OCI-LY1 (cell line): ENCODE results near the gene DHRS11.

ENCODE experiments used
- H2AFZ ChIP-seq: fragments of 200-600 bp; sonication (generic), shearing (Covaris generic); 2 replicates; pipeline ENCODE4 v1.6.0; 2014; ENCODE audit warnings: antibody characterized with exemption, mild to moderate bottlenecking, low read length
- H3F3A ChIP-seq: fragments of 200-600 bp; sonication (generic), shearing (Covaris generic); 2 replicates; pipeline ENCODE4 v1.6.0; 2014; ENCODE audit warnings: mild to moderate bottlenecking, antibody characterized with exemption, low read length, moderate library complexity; ENCODE audit not compliant: insufficient read depth
- H3K27ac ChIP-seq: fragments of 200-600 bp; sonication (generic); 2 replicates; pipeline ENCODE4 v1.5.1; 2014; ENCODE audit warnings: low read length, mixed run types, mild to moderate bottlenecking, low read depth; ENCODE audit not compliant: poor library complexity, severe bottlenecking
- H3K27me3 ChIP-seq: fragments of 200-600 bp; sonication (generic); 2 replicates; pipeline ENCODE4 v1.6.0; 2014; ENCODE audit warnings: antibody characterized with exemption, mild to moderate bottlenecking, low read length, moderate library complexity; ENCODE audit not compliant: insufficient read depth
- H3K36me3 ChIP-seq: fragments of 200-600 bp; sonication (generic); 2 replicates; pipeline ENCODE4 v1.6.1; 2014; ENCODE audit warnings: mild to moderate bottlenecking, antibody characterized with exemption, low read length, moderate library complexity, mixed read lengths; ENCODE audit not compliant: insufficient read depth
- H3K4me1 ChIP-seq: fragments of 200-600 bp; sonication (generic); 2 replicates; pipeline ENCODE4 v1.5.1; 2014; ENCODE audit warnings: mild to moderate bottlenecking, low read length, moderate library complexity; ENCODE audit not compliant: insufficient read depth, severe bottlenecking
- H3K4me2 ChIP-seq: fragments of 200-600 bp; sonication (generic), shearing (Covaris generic); 2 replicates; pipeline ENCODE4 v1.6.1; 2014; ENCODE audit warnings: low read length
- H3K4me3 ChIP-seq: fragments of 200-600 bp; sonication (generic); 2 replicates; pipeline ENCODE4 v1.5.1; 2014; ENCODE audit warnings: low read length, low read depth, mild to moderate bottlenecking, mixed read lengths; ENCODE audit not compliant: poor library complexity, severe bottlenecking
- H3K79me2 ChIP-seq: fragments of 200-600 bp; shearing (Covaris generic); 2 replicates; pipeline ENCODE4 v1.6.1; 2016; ENCODE audit warnings: mixed run types, low read length, mixed read lengths; ENCODE audit not compliant: insufficient read depth
- H3K9ac ChIP-seq: fragments of 200-600 bp; sonication (generic), shearing (Covaris generic); 2 replicates; pipeline ENCODE4 v1.6.1; 2014; ENCODE audit warnings: mild to moderate bottlenecking, low read length, mixed read lengths
- H3K9me2 ChIP-seq: fragments of 200-600 bp; sonication (generic), shearing (Covaris generic); 2 replicates; pipeline ENCODE4 v1.6.1; 2014; ENCODE audit warnings: low read depth, mild to moderate bottlenecking, low read length, mixed read lengths
- H3K9me3 ChIP-seq: fragments of 200-600 bp; shearing (Covaris generic); 2 replicates; pipeline ENCODE4 v1.6.1; 2014; ENCODE audit warnings: low read length, mixed read lengths
- H4K20me1 ChIP-seq: fragments of 200-600 bp; sonication (generic), shearing (Covaris generic); 2 replicates; pipeline ENCODE4 v1.6.0; 2016; ENCODE audit warnings: mild to moderate bottlenecking, low read length; ENCODE audit not compliant: insufficient read depth
- CTCF ChIP-seq: fragments of 200-600 bp; sonication (generic), shearing (Covaris generic); IDR thresholded peaks from 2 replicates; pipeline ENCODE4 v1.5.1; 2017; ENCODE audit warnings: mild to moderate bottlenecking, antibody characterized with exemption, low read length, moderate library complexity, mixed read lengths
- EZH2 ChIP-seq: fragments of 200-600 bp; sonication (generic), shearing (Covaris generic); IDR thresholded peaks from 2 replicates; pipeline ENCODE4 v1.8.0; 2017; ENCODE audit warnings: borderline replicate concordance, mixed run types, mild to moderate bottlenecking, antibody characterized with exemption, low read length, moderate library complexity, mixed read lengths

Gene DHRS11

DNA sequence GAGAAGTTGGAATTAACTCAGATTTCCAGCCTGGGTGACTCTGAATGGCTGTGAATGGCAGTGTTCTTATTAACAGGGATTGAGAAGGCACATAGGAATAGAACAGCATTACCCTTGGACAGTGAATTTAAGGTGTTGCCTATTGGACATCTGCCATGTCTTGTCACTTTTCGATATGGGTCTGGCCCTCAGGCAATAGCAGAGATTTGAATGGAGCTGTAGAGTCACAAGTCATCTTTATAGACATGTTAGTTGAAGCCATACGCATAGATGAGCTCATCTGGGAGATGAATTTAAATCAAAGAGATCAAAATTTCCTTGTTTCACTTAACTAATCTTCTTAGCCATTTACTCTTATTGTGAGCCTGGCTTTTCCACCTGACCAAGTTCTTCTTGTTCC, 14.9 kb upstream of the DHRS11 start:
- Histone ChIP-seq H3K9me2 (no peaks in the 10 kb centered on the region), H3K4me3 (no peak overlapping the region), H3K79me2 (peaks cover 20% of the 10 kb centered on the region), H3K27ac (no peak overlapping the region), H3K4me2 (no peak overlapping the region), H4K20me1 (0 out of 2 replicates have a peak, but pooled peaks cover 3% of the 10 kb centered on the region), H3K27me3 (no peaks in the 10 kb centered on the region), H3F3A (no peaks in the 10 kb centered on the region), H3K9me3 (no peaks in the 10 kb centered on the region), H2AFZ (no peak overlapping the region), H3K4me1 (no peaks in the 10 kb centered on the region), H3K36me3 (peaks cover 88% of the 10 kb centered on the region), H3K9ac (no peak overlapping the region)
- no peak for TF ChIP-seq CTCF
- no peak for TF ChIP-seq EZH2

GRCh38 chr17:36578671-36579070, 13.0 kb upstream of the DHRS11 start:
- H3F3A ChIP-seq: no peaks in the 10 kb centered on the region
- no peak overlapping the region for H3K27ac ChIP-seq
- no peaks in the 10 kb centered on the region for H3K4me1 ChIP-seq
- peaks cover 10% of the 10 kb centered on the region for H3K79me2 ChIP-seq
- no peaks in the 10 kb centered on the region for H3K9me2 ChIP-seq
- H2AFZ ChIP-seq: no peak overlapping the region
- no peaks in the 10 kb centered on the region for H3K9me3 ChIP-seq
- H4K20me1 ChIP-seq: 0 out of 2 replicates have a peak, but pooled peaks cover 3% of the 10 kb centered on the region
- H3K27me3 ChIP-seq: no peaks in the 10 kb centered on the region
- H3K4me2 ChIP-seq: no peak overlapping the region
- no peak overlapping the region for H3K9ac ChIP-seq
- TF ChIP-seq CTCF: no peak
- no peak for TF ChIP-seq EZH2
- H3K4me3 ChIP-seq: no peak overlapping the region
- H3K36me3 ChIP-seq: peaks cover 89% of the 10 kb centered on the region

- Histone ChIP-seq H3K9ac (no peak overlapping the region), H4K20me1 (no peaks in the 10 kb centered on the region), H3K4me2 (no peak overlapping the region), H3K36me3 (peaks cover 92% of the 10 kb centered on the region), H3K9me3 (no peaks in the 10 kb centered on the region), H3K4me1 (no peaks in the 10 kb centered on the region), H3F3A (0 out of 2 replicates have a peak, but pooled peaks cover 4% of the 10 kb centered on the region), H3K27me3 (no peaks in the 10 kb centered on the region), H2AFZ (no peak overlapping the region), H3K4me3 (no peak overlapping the region), H3K79me2 (no peaks in the 10 kb centered on the region), H3K27ac (no peak overlapping the region), H3K9me2 (no peaks in the 10 kb centered on the region)
- no peak for TF ChIP-seq CTCF
- no peak for TF ChIP-seq EZH2
These were observed 7.9 kb upstream of the DHRS11 start for GRCh38 chr17:36583787-36584186.
